ENCODE results near the gene FAHD1.
"Not testable (repeated sequence)": the region's sequence is repeated elsewhere in the genome, so short reads cannot be mapped to it uniquely, and the experiment has no call there.

FAHD1 gene

DNA sequence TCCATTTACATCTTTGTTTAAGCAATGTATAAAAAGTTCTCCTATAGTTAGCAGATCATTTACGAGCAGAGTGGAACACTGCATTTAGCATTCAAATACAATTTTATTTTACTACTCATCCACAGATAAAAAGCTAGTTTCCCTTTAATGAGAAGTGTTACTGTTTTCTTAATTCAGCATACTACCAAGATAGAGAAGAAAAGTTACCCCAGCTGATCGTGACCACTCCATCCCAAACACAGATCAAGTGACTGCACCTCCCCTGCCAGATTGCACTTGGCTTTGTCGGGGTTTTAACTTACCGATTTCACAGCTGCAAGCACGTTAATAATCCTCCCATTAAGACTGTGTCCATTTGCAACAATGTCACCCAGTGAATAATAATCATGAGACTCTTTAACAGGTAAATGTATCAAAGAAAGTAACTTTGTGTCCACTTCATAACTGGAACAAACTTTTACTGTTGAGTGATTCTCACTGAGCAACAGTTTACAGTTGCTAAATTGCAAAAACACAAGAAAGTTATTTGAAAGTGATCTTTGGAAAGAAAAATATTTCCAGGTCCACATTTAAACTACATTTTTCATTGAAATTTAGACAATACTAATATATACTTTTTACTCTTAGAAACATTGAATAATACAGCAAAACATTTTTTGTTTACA, 30.6 kb downstream of the FAHD1 start:
- DNase-seq = no peak

DNA sequence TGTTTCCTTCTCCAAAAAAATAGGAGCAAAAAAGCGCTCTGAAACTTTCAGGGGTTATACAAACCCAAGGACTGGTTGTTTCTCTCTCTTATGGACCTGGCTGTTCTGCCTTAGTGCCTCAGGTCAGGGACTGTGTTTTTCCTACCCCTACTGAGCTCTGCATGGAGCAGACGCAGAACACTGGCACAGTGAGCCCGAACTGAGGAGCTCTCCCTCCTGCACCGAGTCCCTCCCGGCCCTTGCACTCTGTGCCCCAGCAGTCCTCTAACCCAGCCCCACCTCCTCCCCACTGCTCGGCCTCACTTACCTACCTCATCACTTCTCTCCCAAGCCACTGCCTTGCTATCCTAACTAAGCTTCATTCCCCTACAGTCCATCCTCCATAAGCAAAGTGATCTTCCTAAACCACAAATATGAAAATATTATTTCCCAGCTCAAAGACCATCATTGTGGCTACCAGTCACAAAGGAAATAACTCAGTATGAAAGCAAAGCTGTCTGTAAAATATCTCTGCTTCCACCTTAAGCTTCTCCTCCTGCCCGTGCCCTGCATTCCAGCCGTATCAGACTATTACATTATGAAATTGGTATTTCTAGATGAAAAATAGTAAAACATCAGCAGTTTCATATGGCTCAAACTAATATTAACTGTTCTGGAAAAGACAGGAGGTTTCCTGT, 31.3 kb downstream of the FAHD1 start:
- DNase-seq = no peak

DNA sequence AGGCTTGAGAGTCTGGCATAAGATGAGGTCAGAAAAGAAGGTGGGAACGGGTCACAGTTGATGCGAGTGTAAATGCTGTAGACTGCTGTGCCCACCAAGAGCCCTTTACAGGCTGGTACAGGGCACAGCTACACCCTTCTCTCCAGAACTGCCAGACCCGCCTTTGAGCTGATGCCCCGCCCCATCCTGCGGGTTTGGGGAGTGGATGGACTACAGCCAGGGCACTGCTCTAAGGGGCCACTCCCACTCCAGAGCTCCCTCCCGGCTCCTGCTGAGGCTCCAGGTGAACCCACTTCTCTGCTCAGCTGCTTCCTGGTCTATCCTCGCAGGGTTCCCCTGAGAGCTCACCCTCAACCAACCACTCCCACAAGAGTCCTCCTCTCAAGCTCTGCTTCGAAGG, 32.6 kb downstream of the FAHD1 start:
- DNase-seq = no peak

DNA sequence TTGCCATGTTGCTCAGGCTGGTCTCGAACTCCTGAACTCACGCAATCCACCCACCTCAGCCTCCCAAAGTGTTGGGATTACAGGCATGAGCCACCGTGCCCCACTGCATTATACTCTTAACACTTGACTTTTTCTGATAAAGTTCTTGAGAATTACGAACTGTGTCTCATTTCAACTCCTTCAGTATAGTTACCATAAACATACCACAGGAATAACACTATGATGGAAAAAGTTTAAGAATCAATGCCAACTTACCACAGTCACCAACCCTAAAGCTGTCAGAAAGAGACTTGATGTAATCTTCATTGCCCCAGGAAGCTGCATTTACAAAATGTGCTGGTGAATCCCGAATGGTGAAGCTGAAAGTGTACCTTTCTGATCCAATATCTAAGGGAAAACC, 34.7 kb downstream of the FAHD1 start:
- no peak for DNase-seq

DNA sequence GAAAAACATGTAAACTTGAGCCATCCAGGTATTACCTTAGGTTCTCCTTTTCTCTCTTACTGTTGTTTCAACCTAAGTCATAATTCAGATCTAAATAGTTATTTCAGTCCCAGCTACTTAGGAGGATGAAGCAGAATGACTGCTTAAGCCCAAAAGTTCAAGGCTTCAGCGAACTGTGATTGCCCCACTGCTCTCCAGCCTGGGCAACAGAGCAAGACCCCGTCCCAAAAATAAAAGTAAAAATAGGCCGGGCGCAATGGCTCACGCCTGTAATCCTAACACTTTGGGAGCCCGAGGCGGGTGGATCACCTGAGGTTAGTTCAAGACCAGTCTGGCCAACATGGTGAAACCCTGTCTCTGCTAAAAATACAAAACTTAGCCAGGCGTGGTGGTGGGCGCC, 35.4 kb downstream of the FAHD1 start:
- no peak for DNase-seq

DNA sequence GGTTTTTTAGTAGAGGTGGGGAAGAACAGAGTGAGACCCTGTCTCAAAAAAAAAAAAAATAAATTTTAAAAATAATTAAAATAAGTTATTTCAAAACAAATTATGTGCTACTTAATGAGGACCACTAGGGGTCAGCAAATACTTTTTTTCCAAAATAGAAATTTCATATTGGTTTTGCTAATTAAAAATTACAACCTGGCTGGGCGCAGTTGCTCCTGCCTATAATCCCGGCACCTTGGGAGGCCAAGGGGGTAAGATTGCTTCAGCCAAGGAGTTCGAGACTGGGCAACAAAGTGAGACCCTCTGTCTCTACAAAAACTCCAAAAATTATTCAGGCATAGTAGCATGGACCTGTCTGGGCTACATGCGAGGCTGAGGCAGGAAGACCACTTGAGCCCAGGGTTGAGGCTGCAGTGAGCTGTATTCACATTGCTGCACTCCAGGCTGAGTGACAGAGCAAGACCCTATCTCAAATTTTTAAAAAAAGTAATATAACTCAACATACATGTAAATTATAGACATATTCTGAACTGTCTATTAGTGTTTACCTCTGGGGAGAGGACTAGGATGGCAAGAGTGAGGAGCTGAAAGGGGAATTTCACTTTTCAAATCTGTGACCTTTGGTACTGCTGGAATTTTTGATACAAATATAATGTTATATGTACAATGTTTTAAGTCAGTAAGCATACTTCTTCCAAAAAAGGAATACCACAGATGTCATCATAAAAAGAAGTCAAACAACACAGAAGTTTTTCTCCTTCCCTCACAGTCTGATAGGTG, 36.9 kb downstream of the FAHD1 start:
- no peak for DNase-seq

DNA sequence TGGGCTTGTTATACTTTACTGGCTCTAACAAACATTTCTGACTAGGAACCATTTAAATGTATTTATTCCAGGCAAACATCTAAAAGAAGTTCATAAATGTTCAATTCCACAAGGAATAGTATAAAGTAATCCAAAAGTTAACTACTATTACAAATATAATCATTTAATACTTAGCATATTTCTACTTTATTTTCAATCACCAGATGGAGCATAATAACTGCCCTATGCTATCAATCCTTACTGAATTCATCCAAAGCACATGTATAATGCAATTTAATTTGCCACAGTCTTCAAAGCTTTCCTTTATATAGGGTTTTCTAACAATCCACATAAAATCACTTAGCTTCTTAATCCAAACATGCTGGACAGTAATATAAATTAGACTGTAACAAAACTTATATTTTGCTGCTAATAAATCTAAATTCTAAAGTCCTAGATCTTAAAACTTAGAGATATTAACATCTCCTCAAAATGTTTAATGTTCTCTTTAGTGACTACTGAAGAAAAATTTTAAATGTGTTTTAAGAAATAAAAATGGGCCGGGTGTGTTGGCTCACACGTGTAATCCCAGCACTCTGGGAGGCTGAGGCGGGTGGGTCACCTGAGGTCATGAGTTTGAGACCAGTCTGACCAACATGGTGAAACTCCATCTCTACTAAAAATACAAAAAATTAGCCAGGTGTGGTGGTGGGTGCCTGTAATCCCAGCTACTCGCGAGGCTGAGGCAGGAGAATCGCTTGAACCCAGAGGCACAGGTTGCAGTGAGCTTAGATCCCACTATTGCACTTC, 39.1 kb downstream of the FAHD1 start:
- DNase-seq = no peak

DNA sequence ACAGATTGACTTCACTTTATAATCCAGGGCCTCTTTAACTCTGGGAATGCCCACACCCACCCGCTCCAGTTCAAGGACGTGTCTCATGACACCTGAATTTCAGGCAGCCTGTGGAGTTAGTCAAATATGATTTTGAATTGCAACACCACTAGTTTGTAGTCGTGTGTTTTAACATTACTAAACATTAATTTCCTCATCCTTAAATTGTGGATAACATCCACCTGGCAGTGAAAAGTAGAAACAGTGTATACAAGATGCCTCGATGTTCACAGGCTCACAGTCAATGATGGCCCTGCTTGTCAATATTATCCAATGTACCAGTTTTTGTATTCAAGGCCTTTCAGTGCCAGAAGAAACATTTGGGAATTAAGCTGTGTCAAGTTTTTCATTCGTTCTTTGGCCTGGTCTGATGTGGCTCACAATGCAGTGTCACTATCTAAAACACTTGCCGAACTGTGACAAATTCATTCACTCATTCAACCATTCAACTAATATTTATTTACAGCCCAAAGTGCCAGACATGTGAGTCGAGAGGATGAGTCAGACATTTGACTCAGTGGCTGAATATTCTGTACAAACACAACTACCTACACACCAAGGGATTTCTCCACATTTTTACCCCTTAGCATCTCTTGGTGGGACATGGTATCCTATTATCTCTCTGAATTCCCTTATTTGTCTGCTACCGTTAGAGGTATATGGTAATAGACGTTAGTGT, 43.5 kb downstream of the FAHD1 start:
- no peak for DNase-seq

DNA sequence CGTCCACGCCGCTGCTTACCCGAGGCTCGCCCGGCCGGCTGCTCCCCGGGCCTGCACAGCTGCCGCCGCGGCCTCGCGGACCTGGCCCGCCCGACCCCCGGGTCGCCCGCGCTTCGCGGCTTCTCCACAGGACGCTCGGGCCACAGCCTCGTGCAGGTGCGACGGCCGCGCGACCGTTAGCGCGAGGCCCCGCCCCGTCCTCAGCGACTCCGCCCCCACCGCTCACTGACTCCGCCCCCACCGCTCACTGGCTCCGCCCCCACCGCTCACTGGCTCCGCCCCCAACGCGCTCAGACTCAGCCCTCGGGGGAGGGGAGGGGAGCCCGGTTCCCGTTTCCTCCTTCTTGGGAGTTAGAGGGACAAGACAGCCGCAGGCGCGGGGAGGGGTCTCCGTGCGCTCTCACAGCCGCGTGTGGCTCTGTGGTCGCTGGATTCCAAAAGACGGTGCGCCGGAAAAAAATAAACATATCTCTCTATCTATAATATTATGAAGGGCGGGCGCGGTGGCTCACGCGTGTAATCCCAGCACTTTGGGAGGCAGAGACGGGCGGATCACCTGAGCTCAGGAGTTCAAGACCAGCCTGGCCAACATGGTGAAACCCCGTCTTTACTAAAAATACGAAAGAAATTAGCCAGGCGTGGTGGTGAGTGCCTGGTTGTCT, 45.1 kb downstream of the FAHD1 start, which contains the start of gene MEIOB:
MEIOB (minus strand) TSS at position 191 of the 662 bp plus-strand sequence. CDS start 3,989 bp downstream, outside the sequence.
- DNase-seq = no peak

DNA sequence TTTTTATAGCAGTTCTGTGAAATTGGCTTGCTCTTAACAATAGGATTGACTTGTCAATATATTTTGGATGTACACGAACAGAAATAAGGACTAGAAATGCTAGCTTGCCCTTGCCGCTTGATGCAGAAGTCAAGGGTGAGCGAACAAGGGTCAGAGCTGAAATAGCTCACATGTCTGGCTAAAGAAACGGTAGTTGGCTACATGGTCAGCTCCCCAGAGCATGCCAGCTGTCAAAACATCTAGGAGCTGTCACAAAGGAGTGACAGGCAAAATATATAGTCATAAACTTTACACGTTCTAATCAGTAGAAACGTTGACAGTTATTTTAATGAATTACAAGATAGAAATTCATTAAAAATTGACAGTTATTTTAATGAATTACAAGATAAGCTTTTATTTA, 47.8 kb downstream of the FAHD1 start:
- no peak for DNase-seq

DNA sequence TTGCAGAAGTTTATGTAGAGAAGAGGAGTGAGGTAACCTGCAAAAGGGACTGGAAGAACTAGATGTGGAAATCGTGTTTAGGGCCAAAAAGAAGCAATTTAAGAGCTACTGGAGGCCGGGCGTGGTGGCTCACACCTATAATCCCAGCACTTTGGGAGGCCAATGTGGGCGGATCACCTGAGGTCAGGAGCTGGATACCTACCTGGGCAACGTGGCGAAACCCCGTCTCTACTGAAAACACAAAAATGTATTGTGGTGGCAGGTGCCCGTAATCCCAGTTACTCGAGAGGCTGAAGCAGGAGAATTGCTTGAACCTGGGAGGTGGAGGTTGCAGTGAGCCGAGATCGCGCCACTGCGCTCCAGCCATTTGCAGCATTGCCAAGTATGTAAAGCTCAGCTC, 49.1 kb downstream of the FAHD1 start:
- not testable (repeated sequence) for DNase-seq

DNA sequence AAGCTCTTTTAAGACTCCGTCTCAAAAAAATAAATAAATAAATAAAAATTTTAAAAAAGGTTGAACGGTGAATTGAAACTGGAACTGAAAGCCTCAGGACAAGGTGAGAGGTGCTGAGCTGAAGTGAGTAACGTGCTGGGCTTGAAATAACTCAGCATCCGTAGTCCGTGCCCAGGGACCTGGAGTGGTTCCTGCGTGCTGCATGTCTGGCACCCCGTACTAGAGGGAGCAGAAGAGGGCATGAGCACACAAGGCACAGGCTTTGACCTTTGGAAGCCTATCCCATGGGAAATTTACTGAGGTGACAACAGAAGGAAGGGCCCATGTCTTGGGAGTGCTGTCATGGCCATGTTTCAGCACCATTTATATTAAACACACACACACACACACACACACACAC, 49.5 kb downstream of the FAHD1 start:
- DNase-seq = no peak

DNA sequence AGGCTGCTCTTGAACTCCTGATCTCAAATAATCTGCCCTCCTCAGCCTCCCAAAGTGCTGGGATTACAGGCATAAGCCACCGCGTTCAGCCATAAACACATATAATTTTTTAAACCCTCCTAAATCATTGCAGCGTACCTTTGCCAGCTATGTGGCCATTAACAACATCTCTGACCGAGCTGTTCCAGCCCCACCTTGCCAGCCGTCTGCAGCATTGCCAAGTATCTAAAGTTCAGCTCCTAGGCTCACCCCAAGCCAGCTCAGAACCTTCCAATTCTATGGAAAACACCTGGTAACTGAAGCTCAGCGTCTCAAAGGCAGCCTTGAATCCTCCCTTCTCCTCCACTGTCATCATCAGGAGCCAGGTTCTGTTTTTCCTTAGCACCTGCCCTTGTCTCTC, 50.1 kb downstream of the FAHD1 start:
- DNase-seq = no peak

DNA sequence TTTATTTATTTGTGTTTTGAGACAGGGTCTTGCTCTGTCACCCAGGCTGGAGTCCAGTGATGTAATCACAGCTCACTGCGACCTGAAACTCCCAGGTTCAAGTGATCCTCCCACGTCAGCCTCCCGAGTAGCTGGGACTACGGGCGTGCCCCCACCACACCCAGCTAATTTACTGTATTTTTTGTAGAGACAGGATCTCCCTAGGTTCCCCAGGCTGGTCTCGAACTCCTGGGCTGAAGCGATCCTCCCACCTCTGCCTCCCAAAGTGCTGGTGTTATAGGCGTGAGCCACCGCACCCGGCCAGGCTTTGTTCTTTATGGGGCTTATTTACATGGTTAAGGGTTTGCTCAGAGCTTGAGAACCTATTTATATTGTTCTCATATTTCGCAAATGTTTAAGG, 50.8 kb downstream of the FAHD1 start:
- DNase-seq = no peak

DNA sequence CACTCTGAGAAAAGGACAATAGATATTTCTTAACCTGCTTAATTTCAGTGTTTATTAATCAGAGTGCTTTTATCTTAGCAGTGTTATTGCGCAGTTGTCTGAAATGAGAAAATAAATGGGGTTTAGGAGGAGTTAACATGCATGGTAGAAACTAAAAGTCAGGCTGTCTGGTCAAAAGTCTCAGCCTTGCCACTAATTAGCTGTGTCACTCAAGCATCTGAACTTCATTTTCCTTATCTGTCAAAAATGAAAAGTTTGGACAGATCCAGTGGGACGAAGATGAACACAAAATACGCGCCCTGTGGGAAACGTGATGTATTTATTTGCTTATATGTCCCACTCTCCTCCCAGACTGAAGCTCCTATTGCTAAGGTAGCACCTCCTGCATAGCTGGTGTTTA, 51.2 kb downstream of the FAHD1 start:
- DNase-seq = no peak
